ENCODE measurements around the gene CHGA. TPM values are rescaled to one million over a fixed set of nuclear protein-coding genes. Genes with fewer than 3 reads are reported as not detected.

The CHGA gene
- total RNA-seq, 1 donor from 2014 or later = not detected

DNA sequence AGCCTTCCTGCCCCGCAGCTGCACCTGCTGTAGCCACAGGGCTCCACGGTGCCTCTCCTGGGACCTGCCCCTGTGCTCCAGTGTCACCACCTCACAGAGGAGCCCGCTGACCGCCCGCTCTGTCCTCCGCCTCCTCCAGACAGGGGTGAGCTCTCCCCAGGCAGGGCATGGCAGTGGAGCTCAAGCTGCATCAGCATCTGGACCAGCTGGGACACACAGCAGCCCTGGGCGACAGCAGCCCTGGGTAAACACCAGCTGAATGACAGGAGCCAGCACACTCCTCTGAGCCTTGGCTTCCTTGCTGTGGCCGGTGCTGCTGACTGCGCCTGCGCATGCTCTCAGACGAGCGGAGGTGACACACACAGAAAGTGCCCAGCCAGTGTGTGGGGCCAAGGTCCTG is 22.0 kb downstream of the CHGA start:
- intact Hi-C loops (cut with micrococcal nuclease) = no loop called here

DNA sequence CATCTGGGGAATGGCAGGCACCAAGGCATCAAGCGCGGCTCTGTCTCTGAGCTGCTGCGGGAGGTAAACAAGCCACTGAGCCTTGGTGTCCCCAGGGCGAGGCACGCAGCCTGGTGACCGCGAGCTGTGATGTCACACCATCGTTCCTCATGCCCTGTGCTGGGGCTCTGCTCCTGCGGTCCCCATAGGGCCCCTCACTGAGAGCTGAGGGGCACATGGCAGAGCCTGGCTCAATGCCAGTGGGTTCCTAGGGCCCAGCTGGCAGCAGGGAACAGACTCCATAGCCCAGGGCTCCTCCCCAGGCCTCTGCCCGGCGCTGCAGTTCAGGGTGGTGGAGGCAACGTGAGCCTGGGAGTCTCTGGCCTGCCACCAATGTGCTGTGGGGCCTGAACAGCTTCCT is 22.6 kb downstream of the CHGA start:
- intact Hi-C loops (cut with micrococcal nuclease) = no loop called here

DNA sequence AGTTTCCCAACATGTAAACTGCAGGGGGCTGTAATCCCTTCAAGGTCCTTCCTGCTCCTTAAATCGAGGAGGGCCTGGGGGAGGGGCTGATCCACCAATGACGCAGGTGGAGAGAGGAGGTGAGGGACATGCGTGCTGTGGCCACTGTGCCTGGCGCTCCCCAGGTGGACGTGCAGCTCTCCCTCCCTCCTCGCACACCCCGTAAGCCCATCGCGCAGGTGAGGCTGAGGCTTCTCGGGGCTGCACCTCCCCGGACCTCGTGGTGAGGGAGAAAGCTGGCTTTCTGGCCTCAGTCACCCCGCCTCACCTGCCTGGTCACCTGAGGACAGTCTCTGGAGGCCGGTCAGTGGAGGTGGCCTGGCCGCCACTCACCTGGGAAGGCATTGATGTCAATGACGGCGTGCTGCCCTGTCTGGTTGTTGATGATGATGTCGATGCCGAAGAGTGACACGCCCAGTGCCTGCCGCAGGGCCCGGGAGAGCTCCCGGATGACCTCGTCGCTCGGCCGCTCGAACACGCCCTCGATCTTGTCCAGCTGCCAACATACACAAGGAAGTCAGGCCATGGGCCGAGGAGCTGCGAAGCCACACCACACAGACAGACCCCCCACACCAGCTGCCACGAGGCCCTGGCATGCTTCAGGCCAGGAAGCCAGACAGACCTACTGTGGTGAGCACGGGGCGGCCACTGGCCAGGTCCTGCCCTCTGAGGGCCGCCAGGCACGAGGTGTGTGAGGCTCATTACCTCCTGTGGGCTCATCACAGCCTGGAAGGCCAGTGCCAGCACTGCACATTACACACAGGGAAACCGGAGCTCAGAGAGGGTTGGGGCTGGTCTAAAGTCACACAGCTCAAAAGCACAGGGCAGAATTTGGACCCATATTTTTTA is 23.3 kb downstream of the CHGA start:
- intact Hi-C loops (cut with micrococcal nuclease) = no loop called here

DNA sequence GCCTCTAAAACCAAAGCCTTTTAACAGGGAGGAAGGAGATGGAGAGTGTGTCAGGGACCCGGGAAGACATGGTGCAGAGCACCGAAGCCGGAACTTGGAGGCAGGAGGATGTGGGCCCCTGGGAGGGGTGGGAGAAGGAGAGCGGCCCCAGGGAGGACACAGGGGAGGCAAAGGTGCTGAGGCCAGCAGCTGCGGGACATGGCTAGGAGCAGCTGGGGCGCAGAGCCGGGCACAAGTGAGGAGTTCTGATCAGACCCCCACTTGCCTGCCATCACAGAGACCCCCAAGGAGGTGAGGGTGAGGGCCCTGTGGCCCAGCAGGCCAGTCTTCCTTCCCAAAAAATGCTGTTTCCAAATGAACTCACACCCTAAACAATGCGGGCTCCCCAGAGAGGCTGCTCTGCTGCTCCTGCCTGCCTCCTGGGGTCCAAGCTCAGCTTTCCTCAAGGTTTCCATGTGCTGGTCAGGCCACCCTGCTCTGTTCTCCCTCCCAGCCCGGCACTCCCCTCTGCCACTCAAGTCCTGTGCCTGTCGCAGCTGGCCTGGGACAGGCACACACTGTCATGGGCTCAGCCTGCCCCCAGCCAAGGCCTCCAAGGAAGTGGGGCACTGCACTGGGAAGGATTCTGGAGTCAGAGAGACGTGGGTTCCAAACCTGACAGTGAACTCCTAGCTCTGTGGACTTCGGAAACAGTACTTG is 24.0 kb downstream of the CHGA start:
- intact Hi-C loops (cut with micrococcal nuclease) = no loop called here

DNA sequence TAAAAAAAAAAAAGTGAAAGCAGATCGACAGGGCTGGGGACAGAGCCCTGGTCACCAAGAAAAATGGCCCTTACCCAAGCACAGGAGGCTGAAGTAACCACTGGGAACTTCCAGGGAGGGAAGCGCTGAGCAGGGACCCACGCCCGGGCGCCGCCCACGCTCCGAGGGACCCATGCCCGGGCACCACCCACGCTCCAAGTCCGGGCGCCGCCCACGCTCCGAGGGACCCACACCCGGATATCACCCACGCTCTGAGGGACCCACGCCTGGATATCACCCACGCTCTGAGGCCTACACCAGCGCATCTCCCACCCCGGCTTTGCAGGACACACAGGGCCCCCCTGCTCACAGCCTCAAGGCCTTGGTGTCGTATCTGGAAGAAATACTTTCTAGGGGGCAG is 25.7 kb downstream of the CHGA start:
- intact Hi-C loops (cut with micrococcal nuclease) = no loop called here

DNA sequence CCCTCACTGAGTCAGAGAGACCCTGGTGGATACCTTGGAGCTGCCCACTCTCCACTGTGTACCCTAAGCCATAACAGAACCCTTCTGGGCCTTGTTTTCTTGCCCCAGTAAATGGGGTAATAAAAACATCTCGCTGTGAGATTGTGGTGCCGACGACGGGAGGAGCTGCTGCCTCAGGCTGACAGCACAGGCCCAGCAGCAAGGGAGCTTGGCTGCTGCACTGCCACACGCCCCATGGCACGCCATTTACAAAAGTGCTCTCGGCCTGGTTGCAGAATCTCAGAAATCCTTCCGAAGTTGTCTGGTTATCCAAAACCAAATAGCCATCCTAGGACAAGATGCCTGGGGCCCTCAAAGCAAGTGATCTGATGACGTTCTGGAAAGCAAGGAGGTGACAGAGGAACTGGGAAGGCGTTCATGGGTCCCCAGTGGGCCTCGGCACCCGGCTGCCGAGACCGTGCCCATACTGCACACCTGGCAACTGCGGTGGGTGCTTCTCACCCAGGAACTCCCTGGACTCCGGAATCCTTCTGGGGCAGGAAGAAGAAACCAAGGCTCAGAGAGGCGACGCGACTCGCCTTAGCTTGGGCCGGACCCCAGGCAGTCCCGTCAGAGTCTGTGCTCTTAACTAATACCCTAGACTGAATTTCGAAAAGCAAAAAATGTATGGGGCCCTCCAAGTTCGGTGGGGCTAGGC is 26.7 kb downstream of the CHGA start:
- intact Hi-C loops (cut with micrococcal nuclease) = no loop called here

DNA sequence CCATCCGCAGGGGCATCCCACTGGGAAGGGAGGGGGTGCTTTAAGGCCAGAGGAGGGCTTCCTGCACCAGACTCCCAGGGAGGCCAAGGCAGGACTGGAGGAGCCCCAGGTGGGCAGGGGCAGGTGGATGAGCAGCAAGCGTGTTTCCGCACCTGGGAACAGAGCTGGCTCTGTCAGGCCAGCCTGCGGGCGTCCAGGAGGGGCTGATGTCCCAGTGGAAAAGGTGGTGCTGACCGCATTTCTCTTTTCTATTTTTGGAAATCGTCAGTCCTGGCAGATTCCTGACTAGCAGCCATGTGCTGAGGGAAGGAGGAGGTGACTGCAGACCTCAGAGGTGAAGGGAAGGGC is 27.2 kb downstream of the CHGA start:
- intact Hi-C loops (cut with micrococcal nuclease) = no loop called here

DNA sequence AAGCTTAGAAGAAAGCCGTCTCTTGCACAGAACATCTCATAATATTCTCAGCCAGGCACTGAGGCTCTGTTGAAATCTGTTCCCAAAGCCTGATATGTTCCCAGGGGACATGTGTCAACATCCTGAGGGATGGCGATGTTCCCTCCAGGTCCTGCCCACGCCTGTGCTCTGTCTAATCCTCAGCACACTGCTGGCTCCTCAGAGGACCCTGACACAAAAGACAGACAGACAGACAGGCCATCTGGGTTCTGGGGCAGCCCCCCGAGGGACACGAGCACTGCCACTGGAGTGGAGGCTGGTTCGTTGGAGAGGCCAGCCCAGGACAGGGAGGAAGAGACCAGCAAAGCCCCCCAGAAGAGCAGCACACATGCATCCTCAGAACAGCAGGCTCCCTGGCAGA is 27.8 kb downstream of the CHGA start:
- intact Hi-C loops (cut with micrococcal nuclease) = no loop called here

DNA sequence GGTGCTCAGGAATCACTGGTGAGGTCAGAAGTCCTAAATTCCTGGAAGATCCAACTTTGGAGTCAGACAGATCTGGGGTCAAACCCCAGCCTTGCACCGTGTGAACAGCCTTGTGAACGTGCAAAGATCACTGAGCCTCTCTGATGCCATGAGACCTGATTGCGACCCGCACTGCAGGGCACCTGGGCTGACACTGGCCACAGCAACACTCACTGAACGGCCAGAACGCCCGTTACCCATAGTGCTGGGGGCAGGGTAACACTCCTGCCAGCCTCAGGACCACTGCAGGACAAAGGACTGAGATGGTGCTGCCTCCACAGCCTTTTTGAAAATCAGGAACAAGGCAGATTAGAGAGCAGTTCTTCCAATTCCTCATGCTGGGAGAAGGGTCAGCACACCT is 28.3 kb downstream of the CHGA start:
- intact Hi-C loops (cut with micrococcal nuclease) = no loop called here

DNA sequence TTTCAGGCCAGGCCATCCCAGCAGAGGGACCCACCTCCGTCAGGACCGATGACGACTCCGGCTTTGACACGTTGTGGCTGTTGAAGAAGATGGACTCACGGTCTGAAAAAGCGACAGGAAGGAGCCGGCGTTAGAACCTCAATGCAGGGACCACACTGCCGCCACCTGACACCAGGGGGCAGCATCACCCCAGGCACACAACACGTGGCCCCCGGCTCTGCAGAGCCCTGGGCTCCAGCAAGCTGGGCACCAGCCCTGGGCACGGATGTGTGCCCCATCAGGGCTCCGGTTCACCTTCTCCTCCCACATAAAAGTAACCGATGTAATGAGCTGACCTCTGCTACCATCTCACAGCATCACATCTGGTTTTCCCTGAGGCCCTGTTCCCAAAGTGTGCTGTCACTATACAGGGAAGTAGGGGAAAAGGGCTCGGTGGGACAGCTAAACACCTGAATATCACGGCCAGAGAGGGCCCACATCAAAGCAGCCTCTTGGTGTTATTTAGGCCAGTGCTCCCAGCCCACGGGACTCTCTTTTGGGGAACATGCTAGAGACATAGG is 29.0 kb downstream of the CHGA start:
- intact Hi-C loops (cut with micrococcal nuclease) = loop anchor here (1.0 kb wide), 7 partner anchors 151 to 267 kb away; no protein-coding TSS in a partner anchor

DNA sequence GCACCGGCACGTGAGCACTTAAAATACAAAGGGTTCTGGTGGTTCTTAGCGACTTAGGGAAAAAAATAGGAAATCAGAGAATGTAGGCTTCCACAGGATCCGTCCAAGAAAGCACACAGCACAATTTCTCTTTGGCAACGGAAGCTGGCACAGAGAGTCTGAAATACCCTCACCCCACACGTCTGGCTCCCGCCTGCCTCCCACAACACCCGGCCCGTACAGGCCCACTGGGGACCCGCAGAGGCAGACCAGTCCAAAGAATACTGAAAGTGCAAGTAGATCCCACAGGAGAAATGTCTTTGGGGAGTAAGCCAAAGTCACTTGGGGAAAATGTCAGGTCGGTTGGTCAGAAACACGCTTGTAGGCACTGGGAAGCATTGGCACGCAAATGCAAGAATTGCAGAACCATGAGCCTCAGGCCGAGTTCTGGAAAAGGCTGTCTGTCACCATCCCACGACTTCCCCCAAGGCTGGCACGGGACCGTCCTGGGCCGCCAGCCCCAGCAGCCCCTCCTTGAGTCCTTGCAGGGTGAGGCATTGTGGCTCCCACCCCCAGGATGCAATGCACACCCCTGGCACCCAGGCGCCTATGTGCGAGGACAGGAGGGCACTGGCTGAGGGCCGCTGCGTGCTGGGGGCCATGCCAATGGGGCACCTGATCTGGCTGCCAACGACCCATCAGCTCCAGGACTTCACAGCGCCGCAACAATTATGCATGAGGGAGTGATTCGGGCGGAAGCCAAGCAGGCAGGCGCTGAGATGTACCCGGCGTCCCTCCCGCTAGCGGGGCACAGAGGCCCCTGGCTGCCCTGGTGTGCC is 29.7 kb downstream of the CHGA start:
- intact Hi-C loops (cut with micrococcal nuclease) = loop anchor here (1.0 kb wide), 7 partner anchors 151 to 267 kb away; no protein-coding TSS in a partner anchor

DNA sequence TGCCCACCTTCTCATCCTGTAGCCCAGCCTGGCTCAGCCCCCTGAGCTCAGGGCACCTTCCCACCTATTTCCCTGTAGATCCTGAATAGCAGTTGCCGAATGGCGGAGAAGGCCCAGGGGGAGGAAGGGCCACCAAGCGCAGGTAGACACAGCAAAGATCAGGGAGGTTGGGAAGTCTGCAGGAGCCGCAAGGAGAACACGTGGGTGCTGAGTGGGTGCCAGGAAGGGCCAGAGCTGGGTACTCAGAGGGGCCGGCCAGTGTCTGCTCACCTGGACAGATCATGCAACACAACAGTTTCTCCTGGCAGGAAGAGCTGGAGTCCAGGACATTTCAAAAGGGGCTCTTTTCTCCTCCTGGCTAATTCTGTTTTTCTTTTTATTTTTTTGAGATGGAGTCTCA is 30.6 kb downstream of the CHGA start:
- intact Hi-C loops (cut with micrococcal nuclease) = no loop called here

DNA sequence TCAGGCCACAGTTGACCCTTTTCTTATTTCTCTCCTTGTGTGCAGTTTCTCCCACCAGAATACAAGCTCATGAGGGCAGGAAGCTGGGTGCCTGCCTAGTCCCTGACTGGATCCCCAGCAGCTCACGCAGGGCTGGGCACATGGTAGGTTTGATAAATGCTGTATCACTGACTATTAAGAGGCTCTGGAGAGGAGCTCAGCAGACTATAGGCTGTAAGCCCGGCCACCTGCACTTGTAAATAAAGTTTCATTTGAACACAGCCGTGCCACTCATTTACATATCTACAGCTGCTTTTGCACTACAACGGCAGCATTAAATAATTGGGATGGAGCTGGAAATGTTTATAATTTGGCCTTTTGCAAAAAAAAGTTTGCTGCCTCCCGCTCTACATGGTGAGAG is 32.0 kb downstream of the CHGA start:
- intact Hi-C loops (cut with micrococcal nuclease) = no loop called here

DNA sequence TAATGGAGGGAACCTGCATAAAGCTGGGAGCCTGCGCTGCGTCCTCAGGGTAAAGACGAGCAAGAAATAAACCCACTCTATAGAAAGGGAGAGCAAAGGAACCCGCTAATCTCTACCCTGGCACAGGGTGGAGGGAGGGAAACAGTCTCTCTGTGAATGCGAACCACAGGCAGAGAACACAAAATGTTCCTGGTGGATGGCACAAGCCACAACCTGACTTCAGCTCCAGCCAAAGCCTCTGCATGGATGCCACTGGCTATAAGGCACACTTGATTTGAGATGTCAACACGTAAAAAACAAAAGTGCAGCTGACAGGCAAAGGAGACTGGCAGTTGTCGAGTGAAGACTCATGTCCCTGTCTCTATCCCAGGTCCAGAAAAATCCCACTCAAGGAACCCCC is 32.4 kb downstream of the CHGA start:
- intact Hi-C loops (cut with micrococcal nuclease) = no loop called here

DNA sequence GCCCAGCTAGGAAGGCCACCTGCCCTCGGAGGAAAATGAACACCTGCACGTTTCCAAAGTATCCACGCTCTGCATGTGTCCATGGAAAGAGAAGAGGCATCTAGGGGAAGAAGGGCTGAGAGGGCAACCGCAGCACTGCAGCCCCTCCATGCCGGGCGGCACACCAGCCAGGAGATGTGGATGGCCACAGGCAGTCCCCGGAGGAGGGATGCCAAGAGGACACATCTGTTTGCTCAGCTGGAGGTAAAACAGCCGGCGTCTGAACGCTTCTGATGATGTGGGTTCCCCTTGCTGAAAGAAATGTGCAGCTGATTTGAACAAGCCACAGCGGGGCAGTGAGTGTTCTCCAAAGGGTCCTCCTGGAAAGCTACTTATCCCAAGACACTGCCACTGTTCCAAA is 34.0 kb downstream of the CHGA start:
- intact Hi-C loops (cut with micrococcal nuclease) = no loop called here

DNA sequence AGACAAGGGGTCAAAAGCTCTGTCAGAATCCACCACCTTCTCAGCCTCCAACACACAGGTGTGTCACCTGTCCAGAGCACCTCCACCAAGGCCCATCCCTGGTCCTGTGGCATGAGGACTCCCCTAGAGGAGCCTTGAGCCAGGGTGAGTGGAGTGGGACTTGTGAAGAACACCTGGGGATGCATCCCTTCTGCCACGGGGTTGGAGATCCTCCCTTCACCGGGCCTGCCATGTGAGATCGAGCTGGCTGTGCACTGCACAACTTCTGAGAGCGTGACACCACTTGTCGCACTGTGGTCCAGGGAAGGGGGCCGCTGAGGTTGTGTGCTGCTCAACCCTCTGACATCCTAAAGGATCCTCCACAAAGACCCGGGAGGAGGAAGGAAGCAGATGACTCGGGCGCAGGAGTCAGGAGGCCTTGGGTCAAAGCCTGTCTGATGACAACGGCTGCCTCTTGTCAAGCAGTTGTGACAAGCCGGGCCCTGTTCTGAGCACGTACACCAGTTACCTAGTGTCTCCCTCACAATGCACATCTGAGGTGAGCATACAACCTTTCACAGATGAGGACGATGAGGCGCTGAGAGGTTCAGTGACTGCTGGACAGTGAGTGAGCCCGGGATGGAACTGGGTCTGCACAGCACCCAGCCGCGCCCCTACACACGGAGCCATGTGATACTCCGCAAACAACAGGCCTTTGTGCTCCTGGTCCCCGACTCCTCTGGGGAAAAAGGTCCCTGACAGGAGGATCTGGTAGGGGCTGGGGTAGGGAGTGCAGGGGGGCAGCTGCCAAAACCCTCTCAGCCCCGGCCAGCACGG is 35.6 kb downstream of the CHGA start:
- intact Hi-C loops (cut with micrococcal nuclease) = no loop called here

DNA sequence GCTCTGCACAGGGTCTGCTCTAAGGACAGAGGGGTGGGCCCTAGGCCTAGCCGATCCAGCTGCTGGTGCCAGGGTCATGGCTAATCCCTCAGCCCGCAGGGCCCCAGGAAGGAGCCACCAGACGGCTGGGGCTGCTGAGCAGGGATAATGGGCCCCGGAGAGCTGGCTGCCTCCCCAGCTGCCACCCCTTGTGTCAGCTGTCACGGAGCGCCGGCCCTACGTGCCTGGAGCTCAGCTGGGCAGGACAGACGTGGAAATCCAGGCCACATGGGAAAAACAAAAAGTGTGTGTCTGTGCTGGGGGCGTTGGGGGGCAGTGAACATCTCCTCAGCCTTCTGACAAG is 36.2 kb downstream of the CHGA start:
- intact Hi-C loops (cut with micrococcal nuclease) = no loop called here

DNA sequence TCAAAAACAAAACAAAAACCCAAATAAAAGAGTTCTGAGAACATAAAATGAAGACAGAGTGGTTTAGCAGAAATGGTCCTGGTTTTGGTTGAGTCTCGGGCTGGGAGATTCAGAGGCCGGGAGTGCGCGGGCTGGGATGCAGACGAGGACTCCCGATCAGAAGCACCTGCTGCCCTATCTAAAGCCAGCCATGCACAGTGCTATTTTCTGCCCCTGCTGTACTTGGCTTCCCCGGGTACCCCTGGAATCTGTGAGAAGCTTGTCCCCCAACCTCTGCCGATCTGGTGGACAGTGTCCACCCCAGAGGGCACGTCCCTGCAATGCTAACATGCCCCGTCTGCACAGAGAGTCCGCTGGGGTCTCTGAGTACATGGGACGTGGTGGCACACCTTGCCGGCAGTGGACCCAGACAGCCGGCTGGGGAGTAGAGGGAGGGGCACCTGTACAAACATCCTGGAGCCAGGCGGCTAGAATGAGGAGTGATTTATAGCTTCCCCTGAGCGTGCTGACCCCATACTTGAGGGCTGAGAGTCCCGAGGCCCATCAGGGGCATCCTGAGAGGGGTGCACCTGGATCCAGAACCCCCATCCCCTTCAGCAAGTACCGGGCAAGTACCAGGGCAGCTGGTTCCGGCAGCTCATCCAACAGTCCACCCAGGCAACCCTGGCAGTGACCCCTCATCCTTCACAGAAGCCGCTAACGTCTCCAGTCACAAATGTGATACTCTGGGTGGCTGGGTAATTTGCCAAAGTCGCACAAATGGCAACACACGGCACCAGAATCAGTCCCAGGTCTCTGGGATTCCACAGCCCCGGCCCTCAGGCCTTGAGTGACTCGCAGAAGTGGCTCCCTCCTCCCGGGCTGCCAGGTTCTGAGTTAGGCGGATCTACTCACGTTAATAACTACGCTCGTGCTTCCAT is 37.1 kb downstream of the CHGA start:
- intact Hi-C loops (cut with micrococcal nuclease) = no loop called here

Data from T-helper 1 cell treated with Interleukin-12 subunit alpha and Interleukin-12 subunit beta and Interleukin-4 antibody, amounts not matched to agents 30 ng/mL and 1 ng/mL, for 36 hours (primary cell).